ENCODE results near the gene MLKL.

Gene MLKL
- 20.8 to 56.5 (median 36.6) reads per million in 9 experiments for total RNA-seq

GRCh38 chr16:74700438-74701225 lies at the start of gene MLKL:
TSS of gene MLKL (minus strand) at chr16:74700862. CDS start at chr16:74695757, 5,105 bp downstream.
- Mint-ChIP-seq H3K4me3 (peak within 1 kb of the TSS; percentile 94 to 95), H3K27me3 (no peaks in the 10 kb centered on the region), H3K36me3 (ENCODE audit: insufficient read depth) (peaks cover 21% of the 10 kb centered on the region), H3K27ac (peak within 1 kb of the TSS; percentile 94), H3K4me1 (ENCODE audit: low read depth in 2 of 2) (peaks cover 40 to 55% of the 10 kb centered on the region in 2 donors), H3K9me3 (no peaks in the 10 kb centered on the region)
- peak; percentile 60 to 62 (median 61) for DNase-seq
- ATAC-seq (replicated peaks), result peak; percentile 87

GRCh38 chr16:74749291-74750055 lies 48.8 kb upstream of the MLKL start:
- no peaks in the 10 kb centered on the region for H3K36me3 Mint-ChIP-seq (ENCODE audit: insufficient read depth)
- ATAC-seq (replicated peaks), result no peak
- no peak for DNase-seq
- no peaks in the 10 kb centered on the region for H3K4me1 Mint-ChIP-seq (ENCODE audit: low read depth in 2 of 2)
- peaks cover 20 to 32% of the 10 kb centered on the region in 2 donors for H3K27me3 Mint-ChIP-seq
- H3K9me3 Mint-ChIP-seq, result no peaks in the 10 kb centered on the region
- no peak overlapping the region for H3K4me3 Mint-ChIP-seq
- no peak overlapping the region for H3K27ac Mint-ChIP-seq

- H3K27ac Mint-ChIP-seq, result no peak overlapping the region
- no peaks in the 10 kb centered on the region for H3K36me3 Mint-ChIP-seq (ENCODE audit: insufficient read depth)
- H3K27me3 Mint-ChIP-seq, result peaks cover 19 to 24% of the 10 kb centered on the region in 2 donors
- no peaks in the 10 kb centered on the region for H3K4me1 Mint-ChIP-seq (ENCODE audit: low read depth in 2 of 2)
- no peak for ATAC-seq (replicated peaks)
- no peaks in the 10 kb centered on the region for H3K9me3 Mint-ChIP-seq
- no peak for DNase-seq
- H3K4me3 Mint-ChIP-seq, result no peak overlapping the region
Measured at GRCh38 chr16:74748616-74749026, 48.0 kb upstream of the MLKL start.

DNA sequence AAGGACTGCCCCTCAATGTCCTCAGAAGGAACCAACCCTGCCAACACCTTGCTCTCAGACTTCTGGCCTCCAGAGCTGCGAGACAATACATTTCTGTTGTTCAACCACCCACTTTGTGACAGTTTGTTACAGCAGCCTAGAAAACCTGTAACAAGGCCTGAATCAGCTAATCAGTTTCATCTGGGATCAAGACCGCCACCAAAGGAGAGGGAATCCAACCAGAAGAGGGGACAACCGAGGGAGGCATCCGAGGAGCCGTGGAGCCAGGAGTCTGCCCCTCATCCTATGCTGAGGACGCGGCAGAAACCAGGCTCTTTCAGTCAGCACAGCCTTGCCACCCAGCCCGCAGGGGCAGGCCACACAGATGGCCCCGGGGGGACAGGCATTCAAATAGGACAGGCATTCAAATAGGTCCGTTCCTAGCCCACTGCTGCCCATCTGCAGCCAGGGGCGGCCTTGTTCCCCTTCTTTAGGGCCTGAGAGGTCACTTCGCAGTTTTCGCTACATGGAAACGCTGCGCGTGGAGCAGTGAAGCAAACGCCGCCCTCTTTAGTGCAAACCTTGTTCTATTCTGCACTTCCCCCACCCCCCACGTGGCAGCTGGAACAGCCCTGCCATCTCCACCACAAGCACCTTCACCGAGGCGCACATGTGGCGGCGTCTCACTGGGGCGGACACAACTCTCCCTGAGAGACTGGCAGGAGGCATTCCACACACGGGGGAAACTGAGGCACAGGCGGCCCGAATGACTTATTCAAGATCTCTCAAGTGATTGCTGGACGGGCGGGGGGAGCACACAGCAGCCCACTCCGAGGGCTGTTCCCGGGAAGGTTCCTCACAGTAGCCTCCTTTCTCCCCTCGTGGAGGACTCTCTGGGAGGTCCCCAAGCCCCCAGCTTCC lies 47.3 kb upstream of the MLKL start:
- DNase-seq, result no peak
- Mint-ChIP-seq H3K27me3 (peaks cover 15 to 18% of the 10 kb centered on the region in 2 donors), H3K36me3 (ENCODE audit: insufficient read depth) (no peaks in the 10 kb centered on the region), H3K27ac (no peak overlapping the region), H3K4me1 (ENCODE audit: low read depth in 2 of 2) (no peaks in the 10 kb centered on the region), H3K4me3 (no peak overlapping the region), H3K9me3 (no peaks in the 10 kb centered on the region)
- ATAC-seq (replicated peaks), result no peak

- no peak for DNase-seq
- Mint-ChIP-seq H3K4me1 (ENCODE audit: low read depth in 2 of 2) (no peaks in the 10 kb centered on the region), H3K27me3 (peaks cover 0 to 2% of the 10 kb centered on the region in 2 donors), H3K4me3 (no peak overlapping the region), H3K27ac (no peak overlapping the region), H3K36me3 (ENCODE audit: insufficient read depth) (no peaks in the 10 kb centered on the region), H3K9me3 (no peaks in the 10 kb centered on the region)
- no peak for ATAC-seq (replicated peaks)
Measured at GRCh38 chr16:74745926-74746325, 45.3 kb upstream of the MLKL start.

GRCh38 chr16:74745109-74745615 lies 44.5 kb upstream of the MLKL start:
- no peak for DNase-seq
- Mint-ChIP-seq H3K4me3 (no peak overlapping the region), H3K9me3 (no peaks in the 10 kb centered on the region), H3K27me3 (peaks cover under 1 to 9% of the 10 kb centered on the region in 2 donors), H3K27ac (no peak overlapping the region), H3K36me3 (ENCODE audit: insufficient read depth) (no peaks in the 10 kb centered on the region), H3K4me1 (ENCODE audit: low read depth in 2 of 2) (no peaks in the 10 kb centered on the region)
- ATAC-seq (replicated peaks), result no peak

DNA sequence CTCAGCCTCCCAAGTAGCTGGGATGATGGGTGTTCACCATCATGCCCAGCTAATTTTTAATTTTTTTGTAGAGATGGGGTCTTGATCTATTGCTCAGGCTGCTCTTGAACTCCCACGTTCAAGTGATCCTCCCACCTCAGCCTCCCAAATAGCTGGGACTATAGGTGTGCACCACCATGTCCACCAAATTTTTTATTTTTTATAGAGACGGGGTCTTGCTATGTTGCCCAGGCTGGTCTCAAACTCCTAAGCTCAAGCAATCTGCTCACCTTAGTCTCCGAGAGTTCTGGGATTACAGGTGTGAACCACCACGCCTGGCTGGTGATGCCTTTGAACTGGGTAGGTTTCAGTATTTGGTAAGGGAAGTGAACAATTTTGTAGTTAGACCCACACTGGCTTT lies 43.9 kb upstream of the MLKL start:
- H3K27ac Mint-ChIP-seq, result no peak overlapping the region
- peaks cover 2% of the 10 kb centered on the region for H3K36me3 Mint-ChIP-seq (ENCODE audit: insufficient read depth)
- DNase-seq (no peak), ATAC-seq (replicated peaks) (no peak)
- H3K4me1 Mint-ChIP-seq (ENCODE audit: low read depth in 2 of 2), result no peaks in the 10 kb centered on the region
- H3K9me3 Mint-ChIP-seq, result no peaks in the 10 kb centered on the region
- no peak overlapping the region for H3K4me3 Mint-ChIP-seq
- H3K27me3 Mint-ChIP-seq, result peaks cover 6 to 15% of the 10 kb centered on the region in 2 donors

- peaks cover 2% of the 10 kb centered on the region for H3K36me3 Mint-ChIP-seq (ENCODE audit: insufficient read depth)
- no peaks in the 10 kb centered on the region for H3K4me1 Mint-ChIP-seq (ENCODE audit: low read depth in 2 of 2)
- H3K27me3 Mint-ChIP-seq, result peaks cover 14 to 23% of the 10 kb centered on the region in 2 donors
- no peak for DNase-seq
- H3K9me3 Mint-ChIP-seq, result no peaks in the 10 kb centered on the region
- no peak overlapping the region for H3K4me3 Mint-ChIP-seq
- H3K27ac Mint-ChIP-seq, result no peak overlapping the region
- no peak for ATAC-seq (replicated peaks)
Measured at GRCh38 chr16:74743668-74744299, 43.1 kb upstream of the MLKL start.

DNA sequence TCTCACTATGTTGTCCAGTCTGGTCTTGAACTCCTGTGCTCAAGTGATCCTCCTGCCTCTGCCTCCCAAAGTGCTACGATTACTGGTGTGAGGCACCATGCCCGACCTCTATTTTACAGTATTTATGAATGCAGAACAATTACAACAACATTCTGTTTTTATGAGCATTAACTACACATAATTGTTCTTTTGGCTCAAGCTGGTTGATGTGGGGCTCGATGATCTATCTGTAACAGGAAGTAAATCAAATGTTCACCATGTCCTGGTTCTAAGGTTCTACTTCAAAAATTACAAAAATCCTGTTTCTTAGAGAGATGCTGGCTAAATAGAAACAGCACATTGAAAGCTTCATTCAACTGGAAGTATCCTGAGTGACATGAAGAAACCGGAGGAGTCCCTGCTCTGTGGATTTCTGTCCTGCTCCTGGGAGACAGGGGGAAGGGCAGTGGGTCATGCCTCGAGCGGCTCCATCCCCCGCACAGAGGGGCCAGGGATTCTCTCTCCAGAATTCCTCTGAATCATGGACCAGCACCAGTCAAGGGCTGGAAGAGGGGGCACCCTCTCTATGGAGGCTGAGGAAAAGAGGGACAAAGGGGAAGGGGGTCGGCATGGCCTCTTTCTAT lies 42.5 kb upstream of the MLKL start:
- no peak for ATAC-seq (replicated peaks)
- H3K27me3 Mint-ChIP-seq, result peaks cover 19 to 29% of the 10 kb centered on the region in 2 donors
- H3K9me3 Mint-ChIP-seq, result no peaks in the 10 kb centered on the region
- H3K4me3 Mint-ChIP-seq, result no peak overlapping the region
- peaks cover 2% of the 10 kb centered on the region for H3K36me3 Mint-ChIP-seq (ENCODE audit: insufficient read depth)
- H3K27ac Mint-ChIP-seq, result no peak overlapping the region
- no peaks in the 10 kb centered on the region for H3K4me1 Mint-ChIP-seq (ENCODE audit: low read depth in 2 of 2)
- DNase-seq, result no peak

DNA sequence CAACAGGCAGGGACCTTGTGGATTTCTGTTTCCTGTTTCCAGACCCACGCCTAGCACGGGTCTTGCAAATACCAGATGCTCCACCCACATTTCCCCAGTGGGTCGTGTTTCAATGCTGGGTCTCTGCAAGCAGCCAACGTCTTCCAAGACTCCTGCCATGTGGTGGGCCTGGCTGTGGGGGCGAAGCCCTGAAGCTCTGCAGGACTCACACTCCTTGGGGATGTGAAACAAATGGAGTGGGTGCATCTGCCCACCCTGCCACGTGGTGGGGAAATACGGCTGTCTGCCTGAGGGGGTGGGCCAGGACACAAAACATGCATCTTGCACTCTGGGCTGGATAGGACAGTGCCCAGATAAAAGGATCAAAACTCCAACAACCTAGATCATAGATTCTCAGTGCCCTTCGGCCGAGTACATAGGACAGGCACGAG lies 41.4 kb upstream of the MLKL start:
- DNase-seq (no peak), ATAC-seq (replicated peaks) (no peak)
- Mint-ChIP-seq H3K9me3 (no peaks in the 10 kb centered on the region), H3K27ac (no peak overlapping the region), H3K4me1 (ENCODE audit: low read depth in 2 of 2) (no peaks in the 10 kb centered on the region), H3K4me3 (no peak overlapping the region), H3K27me3 (peaks cover 27 to 38% of the 10 kb centered on the region in 2 donors), H3K36me3 (ENCODE audit: insufficient read depth) (peaks cover 3% of the 10 kb centered on the region)

DNA sequence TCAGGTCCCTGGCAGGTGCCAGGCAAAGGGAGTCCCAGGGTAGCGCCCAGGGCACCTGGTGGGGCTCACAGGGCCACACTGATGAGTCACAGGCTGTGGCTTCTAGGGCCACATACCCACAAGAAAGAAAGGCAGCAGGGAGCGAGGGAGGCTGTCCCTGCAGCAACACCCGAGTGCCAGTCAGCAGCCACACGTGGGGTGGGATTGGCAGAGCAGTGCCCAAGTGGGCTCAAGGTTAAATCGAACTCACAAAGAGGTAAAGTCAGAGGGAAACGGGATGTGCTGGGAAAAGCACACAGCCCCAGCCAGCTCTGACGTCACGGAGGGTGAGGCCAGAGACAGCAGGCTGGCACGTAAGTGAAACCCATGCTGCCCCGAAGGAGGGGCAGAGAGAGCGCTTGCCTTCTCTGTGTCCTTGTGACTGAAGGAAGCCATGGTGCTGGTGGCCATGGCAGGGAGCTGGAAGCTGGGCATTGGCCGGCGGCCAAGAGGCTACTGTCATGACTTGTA lies 40.2 kb upstream of the MLKL start:
- Mint-ChIP-seq H3K27ac (no peak overlapping the region), H3K4me3 (no peak overlapping the region), H3K9me3 (no peaks in the 10 kb centered on the region), H3K36me3 (ENCODE audit: insufficient read depth) (peaks cover 6% of the 10 kb centered on the region), H3K4me1 (ENCODE audit: low read depth in 2 of 2) (no peaks in the 10 kb centered on the region), H3K27me3 (peaks cover 31 to 38% of the 10 kb centered on the region in 2 donors)
- ATAC-seq (replicated peaks) (no peak), DNase-seq (no peak)

DNA sequence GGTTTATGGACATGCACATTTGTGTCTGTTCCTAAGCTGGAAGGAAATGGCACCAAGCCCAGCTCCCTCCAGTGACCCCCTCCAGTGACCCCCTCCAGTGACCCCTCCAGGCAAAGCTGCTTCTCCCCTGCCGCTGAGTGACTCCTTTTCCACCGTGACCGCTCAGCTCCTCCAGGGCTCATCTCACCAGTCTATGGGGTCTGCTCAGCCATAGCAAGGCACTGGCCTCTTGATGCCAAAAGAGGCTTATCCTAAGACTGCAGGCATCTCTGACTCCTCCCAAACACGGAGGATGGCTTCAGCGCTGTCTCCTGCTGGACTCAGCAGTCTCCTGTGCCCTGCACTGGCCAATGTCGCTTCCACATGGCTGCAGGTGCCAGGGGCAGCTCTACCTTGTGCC lies 38.6 kb upstream of the MLKL start:
- Mint-ChIP-seq H3K4me1 (ENCODE audit: low read depth in 2 of 2) (no peaks in the 10 kb centered on the region), H3K27me3 (peaks cover 31 to 53% of the 10 kb centered on the region in 2 donors), H3K36me3 (ENCODE audit: insufficient read depth) (peaks cover 6% of the 10 kb centered on the region), H3K27ac (no peak overlapping the region), H3K9me3 (no peaks in the 10 kb centered on the region), H3K4me3 (no peak overlapping the region)
- ATAC-seq (replicated peaks) (no peak), DNase-seq (no peak)

Data from effector memory CD8-positive, alpha-beta T cell (primary cell).